GM18858 (cell line): Measurements from ENCODE around the gene MYLK.
"Not testable (repeated sequence)": the region's sequence is repeated elsewhere in the genome, so short reads cannot be mapped to it uniquely, and the experiment has no call there.

Experiments
- ATAC-seq: cut with Tn5 transposase; IDR thresholded peaks from one replicate; pipeline ENCODE4 v1.9.1; 2021; ENCODE audit not compliant: unreplicated experiment

The MYLK gene

GRCh38 chr3:123606527-123606926, 277.6 kb downstream of the MYLK start:
- no peak for ATAC-seq

GRCh38 chr3:123605789-123606234, 278.3 kb downstream of the MYLK start:
- no peak for ATAC-seq

DNA sequence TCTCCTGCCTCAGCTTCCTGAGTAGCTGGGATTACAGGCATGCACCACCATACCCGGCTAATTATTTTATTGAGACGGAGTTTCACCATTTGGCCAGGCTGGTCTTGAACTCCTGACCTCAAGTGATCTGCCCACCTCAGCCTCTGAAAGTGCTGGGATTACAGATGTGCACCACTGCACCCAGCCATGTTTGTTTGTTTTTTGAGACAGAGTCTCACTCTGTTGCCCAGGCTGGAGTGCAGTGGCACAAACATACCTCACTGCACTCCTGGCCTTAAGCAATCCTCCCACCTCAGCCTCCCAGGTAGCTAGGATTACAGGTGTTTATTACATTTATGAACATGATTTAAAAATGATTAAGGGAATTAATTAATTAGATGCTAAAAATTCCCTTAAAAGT, 281.0 kb downstream of the MYLK start:
- not testable (repeated sequence) for ATAC-seq

DNA sequence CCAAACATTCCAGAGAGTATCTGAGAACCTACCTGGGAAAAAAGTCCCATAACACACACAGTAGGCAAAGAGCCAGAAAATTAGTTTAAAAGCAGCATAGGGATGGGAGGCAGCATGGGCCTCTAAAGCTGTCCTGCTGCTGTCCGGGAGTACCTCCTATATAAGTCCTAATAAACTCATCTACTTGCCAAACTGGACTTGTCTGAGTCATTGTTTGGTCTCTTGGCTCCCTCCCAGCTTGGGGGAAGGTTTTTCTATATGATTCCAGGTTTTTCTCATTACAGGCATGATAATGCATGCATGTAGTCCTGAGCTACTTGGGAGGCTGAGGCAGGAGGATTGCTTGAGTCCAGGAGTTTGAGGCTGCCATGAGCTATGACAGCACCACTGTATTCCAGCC, 281.8 kb downstream of the MYLK start:
- ATAC-seq = no peak

- not testable (repeated sequence) for ATAC-seq
Observed at GRCh38 chr3:123600863-123601262, 283.3 kb downstream of the MYLK start.

DNA sequence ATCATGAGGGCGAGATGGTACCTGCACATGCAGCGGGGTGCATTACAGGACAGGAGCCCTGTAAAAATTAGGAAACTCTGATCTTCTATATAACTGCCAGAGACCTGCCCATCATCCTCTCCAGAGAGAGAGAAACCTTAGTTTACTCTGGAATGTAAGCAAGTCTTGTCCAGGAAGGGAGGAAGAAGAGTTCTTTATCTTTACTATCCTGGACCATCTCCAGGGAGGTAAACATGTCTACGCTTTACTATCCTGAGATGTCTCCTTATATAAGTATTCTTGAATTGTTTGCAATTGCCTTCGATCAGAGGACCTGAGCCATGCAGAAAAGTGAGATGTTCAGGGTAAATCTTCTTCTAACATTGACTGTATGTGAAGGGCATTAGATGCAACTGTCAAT, 286.6 kb downstream of the MYLK start:
- ATAC-seq = no peak

- no peak for ATAC-seq
Observed at GRCh38 chr3:123595396-123596180, 288.5 kb downstream of the MYLK start.

DNA sequence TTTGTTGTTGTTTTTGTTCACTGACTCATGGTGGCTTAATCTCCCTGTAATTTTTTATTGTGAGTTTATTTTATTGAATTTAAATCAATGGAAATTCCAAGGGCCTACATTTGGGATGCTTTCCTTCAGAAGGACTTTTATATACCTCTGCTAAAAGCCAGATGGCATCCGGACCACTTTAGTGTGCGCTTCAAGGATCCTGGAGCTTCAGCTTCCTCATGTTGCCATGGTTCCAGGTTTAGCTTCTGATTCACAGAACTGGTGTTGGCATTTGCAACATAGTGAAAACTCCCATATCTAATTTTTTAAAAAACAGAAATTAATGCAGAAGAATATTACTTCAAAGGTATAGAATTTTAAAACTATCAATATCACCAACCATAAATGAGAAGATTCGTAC, 290.8 kb downstream of the MYLK start:
- no peak for ATAC-seq

DNA sequence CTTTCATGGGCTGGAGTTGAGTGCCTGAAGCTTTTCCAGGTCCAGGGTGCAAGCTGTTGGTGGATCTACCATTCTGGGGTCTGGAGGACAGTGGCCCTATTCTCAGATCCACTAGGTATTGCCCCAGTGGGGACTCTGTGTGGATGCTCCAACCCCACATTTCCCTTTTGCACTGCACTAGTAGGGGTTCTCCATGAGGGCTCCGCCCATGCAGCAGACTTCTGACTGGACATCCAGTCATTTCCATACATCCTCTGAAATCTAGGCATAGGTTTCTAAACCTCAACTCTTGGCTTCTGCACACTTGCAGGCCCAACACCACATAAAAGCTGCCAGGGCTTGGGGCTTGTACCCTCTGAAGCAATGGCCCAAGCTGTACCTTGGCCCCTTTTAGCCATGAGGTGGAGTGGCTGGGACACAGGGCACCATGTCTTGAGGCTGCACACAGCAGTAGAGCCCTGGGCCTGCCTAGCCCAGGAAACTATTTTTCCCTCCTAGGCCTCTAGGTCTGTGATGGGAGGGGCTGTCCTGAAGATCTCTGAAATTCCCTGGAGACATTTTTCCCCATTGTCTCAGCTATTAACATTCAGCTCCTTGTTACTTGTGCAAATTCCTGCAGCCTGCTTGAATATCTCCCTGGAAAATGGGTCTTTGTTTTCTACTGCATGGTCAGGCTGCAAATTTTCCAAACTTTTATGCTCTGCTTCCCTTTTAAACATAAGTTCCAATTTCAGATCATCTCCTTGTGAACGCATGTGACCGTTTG, 293.3 kb downstream of the MYLK start:
- ATAC-seq = no peak

DNA sequence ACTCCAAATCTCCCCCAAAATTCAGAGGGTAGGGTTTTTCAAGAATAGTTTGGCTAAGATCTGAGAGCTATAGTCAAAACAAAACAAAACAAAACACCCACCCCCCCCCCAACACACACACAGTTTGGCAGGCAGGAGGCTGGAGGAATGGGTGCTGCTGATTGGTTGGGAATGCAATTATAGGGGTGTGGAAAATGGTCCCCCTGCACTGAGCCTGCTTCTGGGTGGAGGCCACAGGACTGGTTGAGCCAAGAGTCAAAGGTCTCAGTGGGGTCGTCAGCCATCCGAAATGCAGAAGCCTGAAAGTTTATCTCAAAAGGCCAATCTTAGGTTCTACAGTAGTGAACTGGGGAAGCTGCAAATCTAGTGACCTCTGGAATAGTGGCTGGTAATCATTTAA, 296.7 kb downstream of the MYLK start:
- no peak for ATAC-seq

GRCh38 chr3:123586968-123587367, 297.2 kb downstream of the MYLK start:
- ATAC-seq = no peak

DNA sequence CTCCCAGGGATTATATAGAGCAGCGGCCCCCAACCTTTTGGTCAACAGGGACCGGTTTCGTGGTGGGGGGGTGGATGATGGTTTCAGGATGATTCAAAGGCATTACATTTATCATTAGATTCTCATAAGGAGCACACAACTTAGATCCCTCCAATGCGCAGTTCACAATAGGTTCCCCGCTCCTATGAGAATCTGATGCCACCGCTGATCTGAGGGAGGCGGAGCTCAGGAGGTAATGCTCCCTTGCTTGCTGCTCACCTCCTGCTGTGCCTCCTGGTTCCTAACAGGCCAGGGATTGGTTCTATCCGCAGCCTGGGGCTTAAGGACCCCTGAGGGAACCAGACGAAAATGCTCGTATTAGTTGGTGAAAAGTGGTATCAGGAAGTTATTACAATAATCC, 298.0 kb downstream of the MYLK start:
- no peak for ATAC-seq

DNA sequence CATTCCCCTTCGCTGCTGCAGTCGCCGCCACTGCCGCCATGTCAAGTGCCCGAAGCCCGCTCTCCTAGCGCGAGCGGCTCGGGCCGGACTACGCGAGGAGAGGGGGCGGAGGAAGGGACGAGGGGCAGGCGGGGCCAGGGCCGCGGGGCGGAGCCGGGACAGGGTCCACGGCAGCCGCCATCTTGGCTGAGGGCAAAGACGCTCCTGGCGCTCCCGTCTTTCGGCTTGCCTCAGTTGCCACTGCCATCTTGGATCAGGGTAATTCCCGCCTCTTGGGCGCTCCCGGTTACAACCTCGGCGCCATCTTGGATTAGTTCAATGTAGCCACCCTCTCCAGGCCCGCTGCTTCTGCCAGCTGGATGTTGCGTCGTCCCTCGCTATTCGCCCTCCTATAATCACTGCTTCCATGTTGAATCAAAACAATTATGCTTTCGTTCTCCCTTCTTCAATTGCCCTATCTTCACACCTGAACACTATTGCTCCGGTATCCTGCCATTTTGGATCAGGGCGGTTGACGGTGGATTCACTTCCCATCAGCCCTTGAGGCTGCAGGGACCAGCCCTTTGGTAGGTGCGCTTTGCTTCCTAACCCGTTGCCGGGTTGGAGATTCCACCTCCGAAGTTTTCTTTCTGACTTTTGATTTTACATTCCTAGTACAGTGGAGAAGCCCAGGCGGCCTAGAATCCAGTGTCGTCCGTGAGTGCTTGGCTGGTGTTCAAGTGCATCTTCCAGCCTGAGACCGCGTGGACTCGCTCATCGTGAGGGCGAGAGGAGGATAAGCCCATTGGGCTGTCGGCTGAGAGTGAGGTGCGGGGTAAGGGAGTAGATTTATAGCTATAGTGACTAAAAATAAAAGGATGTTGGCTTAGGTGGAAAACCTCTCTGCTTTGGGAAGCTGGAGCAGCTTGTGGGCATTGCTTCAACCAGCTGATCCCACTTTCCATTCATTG, 298.9 kb downstream of the MYLK start, which contains the start of gene HACD2:
Gene HACD2 (minus strand): TSS at position 66 of the 950 bp plus-strand sequence. CDS start 26 bp downstream, at position 40.
- ATAC-seq = peak; percentile 82

GRCh38 chr3:123584284-123584987, 299.7 kb downstream of the MYLK start:
- peak; percentile 2 for ATAC-seq

DNA sequence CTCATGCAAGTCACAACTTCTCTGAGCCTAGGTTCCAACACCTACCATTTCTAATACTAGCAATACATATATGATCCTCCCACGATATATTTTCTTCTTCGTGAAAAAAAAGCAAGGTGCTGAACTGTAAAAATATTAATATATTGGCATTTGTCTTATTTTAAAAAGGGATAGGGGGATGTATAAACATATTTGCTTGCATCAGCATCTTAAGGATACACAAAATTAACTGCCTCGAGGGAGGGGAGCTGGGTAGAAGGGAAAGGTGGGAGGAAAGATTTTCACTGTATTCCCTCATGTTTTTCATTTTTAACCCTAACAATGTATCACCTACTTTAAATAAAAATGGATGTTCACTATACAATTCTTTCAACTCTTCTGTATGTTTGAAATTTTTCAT, 300.6 kb downstream of the MYLK start:
- no peak for ATAC-seq

DNA sequence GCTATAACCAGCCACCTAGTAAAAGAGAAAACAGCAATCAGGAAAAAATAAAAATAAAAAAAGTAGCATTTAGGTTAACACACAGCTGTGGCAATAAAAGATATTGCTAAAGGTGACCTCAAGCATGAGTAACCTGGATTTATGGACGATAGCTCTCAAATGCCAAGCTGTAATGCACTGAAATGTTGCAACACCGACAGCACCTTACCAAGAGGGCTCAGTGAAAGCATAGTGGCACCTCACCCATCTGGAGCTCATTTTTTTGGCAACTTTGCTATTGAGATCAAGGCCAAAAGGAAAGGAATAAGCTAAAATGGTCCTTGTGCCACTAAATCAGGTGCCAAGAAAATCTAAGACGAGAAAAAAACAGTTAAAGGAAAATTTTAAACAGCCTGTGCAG, 301.8 kb downstream of the MYLK start:
- ATAC-seq = no peak

DNA sequence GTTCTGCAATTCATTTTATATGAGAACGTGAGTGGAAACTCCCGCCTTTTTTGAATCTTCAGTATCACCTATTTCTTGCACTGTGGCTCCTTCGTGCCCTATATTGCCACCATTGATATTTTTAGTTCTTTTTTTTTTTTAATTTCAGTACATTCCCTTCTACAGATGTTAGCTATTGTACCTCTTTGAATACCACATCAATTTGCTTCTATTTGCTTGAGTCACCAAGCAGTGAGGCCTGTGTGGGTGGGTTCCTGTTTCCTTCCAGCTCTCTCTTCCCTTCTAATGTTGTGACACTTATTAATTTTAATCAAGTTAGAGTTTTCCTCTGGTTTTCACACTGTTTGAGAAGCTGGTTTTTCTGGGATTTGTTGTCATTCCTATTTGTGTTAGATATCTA, 308.0 kb downstream of the MYLK start:
- ATAC-seq = peak; percentile 55

GRCh38 chr3:123571973-123572365, 312.2 kb downstream of the MYLK start:
- ATAC-seq = no peak

DNA sequence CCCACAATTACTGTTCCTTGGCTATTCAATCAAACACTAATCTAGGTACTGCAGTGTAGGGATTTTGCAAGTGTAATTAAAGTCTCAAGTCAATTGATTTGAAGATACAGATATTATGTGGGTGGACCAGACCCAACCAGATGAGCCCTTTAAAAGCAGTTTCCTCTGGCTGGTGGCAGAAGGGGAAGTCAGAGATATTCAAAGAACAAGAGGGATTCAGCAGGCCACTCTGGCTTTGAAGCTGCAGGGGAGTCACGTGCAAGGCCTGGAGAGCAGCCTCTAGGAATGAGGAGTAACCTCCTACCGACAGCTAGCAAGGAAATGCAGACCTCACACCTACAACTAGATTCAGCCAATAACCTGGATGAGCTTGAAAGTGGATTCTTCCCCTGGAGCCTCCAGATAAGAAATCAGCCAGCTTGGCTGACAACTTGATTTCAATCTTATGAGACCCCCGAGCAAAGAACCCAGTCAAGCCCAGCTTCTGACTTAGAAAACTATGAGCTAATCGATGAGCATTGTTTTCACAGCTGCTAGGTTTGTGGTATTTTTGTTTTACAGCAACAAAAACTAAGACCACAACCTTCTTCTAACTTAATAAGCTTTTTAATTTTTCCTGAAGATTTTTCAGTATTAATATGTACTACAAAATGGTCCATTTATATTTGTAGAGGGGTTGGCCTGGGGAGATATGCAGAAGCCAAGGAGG, 312.7 kb downstream of the MYLK start:
- ATAC-seq = no peak

DNA sequence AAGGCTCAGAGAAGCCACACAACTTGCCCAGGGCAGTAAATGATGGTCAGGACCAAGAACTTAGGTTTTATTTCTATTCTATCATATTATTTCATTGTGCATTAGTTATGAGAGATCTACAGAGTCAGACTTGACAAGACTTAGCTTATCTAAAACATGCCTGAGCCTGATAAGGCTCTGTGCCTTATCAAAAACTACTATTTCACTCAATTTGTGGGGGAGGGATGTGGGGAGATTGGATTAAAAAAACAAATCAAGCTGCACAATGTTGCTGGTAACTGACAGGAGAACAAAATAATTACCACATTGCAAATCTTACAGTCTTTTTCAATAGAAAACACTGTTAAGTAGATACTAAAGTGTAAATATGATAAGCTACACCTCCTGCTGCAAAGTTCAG, 315.3 kb downstream of the MYLK start:
- ATAC-seq = no peak
